Endothelial cell of hepatic sinusoid (primary cell): Measurements from ENCODE around the gene SH3BP4.

Source experiments
- in situ Hi-C: cut with HindIII; loops from 2 replicates; pipeline ENCODE4 v1.10.0; 2017; ENCODE audit warnings: low sequenced_read_pairs

Gene SH3BP4, protein sequence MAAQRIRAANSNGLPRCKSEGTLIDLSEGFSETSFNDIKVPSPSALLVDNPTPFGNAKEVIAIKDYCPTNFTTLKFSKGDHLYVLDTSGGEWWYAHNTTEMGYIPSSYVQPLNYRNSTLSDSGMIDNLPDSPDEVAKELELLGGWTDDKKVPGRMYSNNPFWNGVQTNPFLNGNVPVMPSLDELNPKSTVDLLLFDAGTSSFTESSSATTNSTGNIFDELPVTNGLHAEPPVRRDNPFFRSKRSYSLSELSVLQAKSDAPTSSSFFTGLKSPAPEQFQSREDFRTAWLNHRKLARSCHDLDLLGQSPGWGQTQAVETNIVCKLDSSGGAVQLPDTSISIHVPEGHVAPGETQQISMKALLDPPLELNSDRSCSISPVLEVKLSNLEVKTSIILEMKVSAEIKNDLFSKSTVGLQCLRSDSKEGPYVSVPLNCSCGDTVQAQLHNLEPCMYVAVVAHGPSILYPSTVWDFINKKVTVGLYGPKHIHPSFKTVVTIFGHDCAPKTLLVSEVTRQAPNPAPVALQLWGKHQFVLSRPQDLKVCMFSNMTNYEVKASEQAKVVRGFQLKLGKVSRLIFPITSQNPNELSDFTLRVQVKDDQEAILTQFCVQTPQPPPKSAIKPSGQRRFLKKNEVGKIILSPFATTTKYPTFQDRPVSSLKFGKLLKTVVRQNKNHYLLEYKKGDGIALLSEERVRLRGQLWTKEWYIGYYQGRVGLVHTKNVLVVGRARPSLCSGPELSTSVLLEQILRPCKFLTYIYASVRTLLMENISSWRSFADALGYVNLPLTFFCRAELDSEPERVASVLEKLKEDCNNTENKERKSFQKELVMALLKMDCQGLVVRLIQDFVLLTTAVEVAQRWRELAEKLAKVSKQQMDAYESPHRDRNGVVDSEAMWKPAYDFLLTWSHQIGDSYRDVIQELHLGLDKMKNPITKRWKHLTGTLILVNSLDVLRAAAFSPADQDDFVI

DNA sequence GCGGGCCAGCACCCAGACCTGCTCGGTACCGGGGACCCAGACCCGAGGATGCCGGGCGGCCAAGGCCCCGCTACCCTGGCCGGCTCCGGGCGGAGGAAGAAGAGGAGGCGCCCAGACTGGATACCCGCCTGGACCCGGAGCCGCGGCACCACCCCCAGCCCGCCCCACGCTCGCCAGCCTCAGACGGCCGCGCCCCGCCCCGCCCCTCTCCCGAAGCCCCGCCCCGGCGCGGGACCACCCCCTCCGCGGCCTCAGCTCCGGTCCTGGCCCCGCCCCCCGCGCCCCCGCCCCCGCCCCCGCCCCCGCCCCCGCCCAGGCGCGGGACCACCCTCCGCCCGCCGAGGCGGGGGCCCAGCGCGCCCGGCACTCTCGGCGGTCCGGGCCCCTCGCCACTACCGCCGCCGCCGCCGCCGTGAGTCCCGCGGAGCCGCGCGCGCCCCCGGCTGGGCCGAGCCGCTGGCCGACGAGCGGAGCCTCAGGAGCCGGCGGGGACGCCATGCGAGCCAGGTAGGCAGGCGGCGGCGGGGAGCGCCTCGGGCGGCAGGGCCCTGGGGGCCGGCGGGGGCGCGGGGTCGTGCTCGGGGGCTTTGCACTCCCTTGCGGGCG, at the start of gene SH3BP4:
Gene SH3BP4, plus strand, starts transcription at position 354 of the 606 bp plus-strand sequence. CDS start 82,986 bp downstream, outside the sequence.
- in situ Hi-C loops = no loop called here

DNA sequence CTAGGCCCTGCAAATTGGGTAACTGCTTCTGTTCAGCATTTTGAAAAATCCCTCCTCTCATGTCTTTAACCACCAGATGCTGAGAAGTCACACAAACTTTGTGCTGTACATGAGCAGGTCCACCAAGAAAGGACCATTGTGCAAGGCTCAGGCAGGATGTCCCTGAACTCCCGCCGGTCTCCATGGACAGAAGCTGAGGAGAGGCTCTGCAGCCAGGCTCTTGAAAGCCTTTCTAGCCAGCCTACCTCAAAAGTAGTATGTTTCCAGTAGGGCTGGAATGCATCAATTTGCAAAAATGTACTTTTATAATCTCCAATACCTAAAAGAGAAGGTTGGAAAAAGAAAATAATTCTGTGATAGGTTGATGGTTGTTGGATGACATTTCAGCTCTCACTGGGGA, 47.0 kb upstream of the SH3BP4 start:
- in situ Hi-C loops = no loop called here

DNA sequence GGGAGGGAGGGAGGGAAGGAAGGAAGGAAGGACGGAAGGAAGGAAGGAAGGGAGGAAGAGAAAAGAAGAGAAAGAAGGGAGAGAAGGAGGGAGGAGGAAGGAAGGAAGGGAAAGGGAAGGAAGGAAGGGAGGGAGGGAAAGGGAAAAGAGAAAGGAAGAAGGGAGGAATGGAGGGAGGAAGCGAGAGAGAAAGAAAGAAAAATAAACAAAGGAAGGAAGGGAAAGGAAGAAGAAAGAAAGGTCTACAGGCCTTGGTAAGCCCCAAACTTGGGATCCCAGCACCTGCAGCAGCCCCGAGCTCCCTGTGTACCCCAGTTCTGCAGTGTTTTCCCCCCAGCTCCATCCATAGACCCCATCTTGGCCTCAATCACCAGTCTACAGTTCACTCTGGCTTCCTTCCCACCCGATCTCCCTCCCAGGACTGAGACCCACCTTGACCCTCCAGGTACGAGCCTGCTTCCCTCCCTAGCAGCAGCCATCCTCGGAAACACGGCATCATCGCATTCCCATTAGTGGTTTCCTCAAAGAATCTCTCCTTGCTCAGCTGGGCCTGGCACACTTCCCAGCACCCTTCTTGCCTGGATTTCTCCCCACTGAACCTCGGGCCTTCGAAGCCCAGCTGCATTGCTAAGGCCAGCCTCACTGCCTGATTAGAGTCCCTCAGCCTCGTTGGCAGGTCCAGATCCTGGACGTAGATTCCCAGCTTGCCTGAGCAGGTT, 46.1 kb upstream of the SH3BP4 start:
- in situ Hi-C loops = no loop called here

DNA sequence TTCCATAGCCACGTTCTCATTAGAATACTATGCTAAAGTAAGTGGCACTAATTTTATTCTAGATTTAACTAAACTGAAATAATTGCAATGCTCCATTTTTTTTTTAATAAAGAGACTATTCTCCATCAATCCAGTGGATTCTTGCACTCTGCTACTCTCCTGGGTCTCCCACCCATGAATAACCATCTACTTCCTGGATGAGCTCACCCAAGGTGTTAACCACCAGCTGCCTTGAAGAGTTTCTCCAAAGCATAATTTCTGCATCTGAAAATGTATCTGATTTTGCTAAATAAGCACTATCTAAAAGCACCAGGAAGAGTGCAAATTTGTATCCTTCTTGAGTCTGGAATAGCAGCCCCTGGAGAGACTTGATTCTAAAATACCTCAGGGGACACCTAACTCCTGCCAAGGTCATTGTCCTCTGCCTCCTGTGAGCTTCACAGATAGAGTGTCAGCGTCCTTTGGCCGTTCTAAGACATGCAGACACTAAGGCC, 41.6 kb upstream of the SH3BP4 start:
- in situ Hi-C loops = no loop called here

DNA sequence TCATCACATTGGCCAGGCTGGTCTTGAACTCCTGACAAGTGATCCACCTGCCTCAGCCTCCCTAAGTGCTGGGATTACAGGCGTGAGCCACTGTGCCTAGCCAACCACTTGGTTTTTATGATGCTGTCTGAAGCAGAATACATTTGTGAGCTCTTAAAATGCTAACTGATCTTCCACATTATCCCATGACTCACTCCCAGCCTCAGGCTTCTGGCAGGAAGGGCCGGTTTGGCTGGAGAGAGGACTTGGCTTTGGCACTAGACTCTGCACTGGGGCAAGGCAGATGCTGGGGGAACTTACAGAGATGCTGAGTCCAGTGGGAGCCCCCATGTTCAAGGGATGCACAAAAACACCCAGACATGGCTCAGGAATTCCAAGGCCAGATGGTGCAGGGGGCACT, 40.5 kb upstream of the SH3BP4 start:
- in situ Hi-C loops = no loop called here

DNA sequence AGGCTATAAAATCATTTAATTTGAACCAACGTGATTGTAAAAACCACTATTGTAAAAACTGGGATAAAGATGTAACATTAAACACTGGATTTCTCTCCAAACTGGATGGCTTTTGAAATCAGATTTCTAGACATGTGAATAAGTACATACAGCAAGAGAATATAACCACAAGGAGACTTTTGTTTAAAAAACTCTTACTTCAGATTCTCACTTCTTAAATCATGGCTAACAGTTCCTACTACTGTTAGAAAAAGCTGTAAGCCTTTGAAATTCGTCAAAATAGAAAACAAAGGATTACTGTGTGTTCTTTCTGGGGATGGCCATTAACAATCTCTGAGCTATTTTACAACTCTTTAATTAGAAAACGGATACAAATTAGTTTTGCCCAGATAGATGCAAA, 39.4 kb upstream of the SH3BP4 start:
- in situ Hi-C loops = no loop called here

DNA sequence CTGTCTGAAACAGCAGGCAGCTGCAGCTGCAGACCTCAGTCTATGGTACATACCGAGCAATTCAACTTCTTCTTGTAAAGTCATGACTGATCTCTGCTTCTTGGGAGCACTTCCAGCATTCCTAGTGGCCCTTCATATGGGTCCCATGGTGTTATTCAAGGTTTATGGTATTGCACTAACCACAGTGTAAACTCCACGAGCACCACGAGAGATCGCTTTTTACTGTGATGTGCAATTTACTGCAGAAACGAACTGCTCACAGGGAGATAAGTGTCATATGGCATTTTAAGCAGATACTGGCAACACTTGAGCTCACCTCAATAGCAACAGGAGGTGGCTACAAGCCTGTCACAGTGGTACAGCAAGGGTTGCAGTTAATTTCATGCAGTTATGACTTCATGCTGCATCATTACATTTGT, 38.6 kb upstream of the SH3BP4 start:
- in situ Hi-C loops = no loop called here

DNA sequence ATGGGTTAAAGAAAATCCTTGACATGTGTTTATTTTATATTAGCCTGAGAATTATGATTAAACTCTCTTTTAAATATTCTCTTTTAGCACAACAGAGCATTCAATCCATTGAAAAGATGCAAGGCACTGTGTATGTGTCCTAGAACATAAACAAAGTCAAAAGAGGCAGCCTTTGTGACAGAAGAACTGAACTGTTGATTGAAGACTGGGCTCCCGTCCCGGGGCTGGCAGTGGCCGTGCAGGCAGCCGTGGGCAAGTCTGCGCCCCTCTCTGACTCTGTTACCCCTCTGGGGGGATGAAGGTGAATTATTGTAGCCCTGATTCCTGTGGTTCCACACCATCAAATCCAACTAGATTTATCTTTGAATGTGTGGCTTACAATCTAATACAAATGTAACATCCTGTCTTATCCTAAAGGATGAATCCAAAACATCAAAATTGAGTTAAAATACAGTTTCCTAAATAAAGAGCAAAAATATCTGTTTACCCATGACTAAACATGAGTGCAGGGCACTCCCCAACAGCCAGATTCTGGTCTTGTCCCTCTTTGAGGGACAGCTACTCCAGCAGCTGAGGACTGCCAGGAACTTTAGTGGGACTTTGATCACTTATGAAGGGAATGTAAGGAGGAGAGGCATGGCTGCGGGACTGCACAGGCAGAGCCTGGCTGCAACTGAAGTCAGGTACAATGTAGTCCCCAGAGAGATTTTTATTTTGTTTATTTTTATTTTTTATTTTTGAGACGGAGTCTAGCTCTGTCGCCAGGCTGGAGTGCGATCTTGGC, 37.3 kb upstream of the SH3BP4 start:
- in situ Hi-C loops = no loop called here

DNA sequence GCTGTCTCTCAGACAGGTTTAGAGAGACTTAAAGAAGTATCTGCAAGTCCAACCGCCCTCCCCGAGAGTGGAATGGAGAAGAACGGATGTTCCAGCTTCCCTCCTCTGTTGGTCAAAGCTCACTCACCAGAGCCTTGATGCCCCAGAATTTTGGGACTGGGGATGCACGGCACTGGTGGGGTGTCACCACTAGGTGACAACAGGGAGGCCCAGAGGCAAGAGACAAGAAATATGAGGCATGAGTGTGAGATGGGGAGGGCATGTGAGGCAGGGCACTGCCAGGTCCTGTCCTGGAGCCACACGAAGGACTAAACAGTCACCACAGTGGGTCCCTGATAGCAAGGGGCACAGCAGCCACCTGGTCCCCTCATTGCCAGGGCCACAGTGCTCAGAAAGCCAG, 35.1 kb upstream of the SH3BP4 start:
- in situ Hi-C loops = no loop called here

DNA sequence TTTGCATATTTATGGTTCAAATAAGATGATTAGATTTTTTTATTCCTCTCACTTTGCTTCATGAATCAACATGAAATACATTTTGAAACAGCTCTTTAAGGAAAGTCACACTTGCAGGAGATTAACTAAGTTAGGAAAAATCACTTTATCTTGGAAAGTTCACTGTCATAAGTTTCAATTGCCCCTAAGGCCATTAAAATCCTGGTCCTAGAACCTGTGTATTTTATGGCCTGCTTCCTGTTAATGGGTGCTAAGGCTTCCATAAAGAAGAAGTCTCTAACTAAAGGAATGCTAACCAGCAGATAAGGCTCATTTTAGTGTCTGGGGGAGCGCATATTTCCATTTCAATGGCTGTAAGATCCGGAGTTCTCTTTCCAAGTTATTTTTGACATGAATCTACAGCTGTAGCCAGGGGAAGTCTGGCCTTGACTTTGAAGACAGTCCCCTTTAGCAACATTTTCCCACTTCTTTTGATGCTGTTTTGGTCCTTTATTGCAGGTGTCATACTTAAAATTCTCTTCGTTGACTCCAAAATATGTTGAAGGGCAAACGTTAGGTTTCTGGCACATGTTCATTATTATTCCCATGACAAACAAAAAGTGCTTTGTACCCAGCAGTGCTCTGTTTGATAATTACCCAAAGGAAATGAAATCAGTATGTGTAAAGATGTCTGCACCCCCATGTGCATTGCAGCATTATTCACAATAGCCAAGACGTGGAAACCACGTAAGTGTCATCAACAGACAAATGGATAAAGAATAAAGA, 34.4 kb upstream of the SH3BP4 start:
- in situ Hi-C loops = no loop called here

DNA sequence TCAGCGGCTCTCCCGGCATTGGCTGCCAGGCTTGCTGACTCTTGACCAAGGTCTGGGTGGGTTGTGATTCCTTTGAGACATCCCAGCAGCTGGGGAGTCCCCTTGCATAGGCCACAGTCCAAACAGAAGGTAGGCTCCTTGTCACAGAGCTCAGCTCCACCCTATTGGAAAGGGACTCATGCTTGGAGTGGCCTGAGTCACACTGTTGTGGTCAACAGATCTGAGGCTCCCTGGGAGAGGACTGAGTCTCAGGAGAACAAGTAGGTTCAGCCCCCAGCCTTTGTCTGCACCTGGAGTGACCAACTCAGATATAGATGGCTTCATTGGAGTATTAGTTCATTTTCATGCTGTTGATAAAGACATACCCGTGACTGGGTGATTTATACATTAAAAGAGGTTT, 32.1 kb upstream of the SH3BP4 start:
- in situ Hi-C loops = no loop called here

DNA sequence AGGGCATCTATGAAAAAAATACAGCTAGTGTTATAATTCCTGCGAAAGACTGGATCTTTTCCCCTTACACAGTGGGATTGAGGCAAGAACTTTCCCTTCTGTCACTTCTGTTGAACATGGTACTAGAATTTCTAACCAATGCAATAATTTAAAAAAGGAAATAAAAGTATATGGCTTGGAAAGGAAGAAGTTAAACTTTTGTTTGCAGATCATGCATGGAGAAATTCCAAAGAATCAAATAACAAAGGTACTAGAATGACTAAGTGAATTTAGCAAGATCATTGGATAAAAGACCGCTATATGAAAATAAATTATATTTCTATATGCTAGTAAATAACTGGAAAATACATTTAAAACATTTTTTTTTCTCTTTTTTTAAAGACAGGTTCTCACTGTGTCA, 31.0 kb upstream of the SH3BP4 start:
- in situ Hi-C loops = no loop called here

DNA sequence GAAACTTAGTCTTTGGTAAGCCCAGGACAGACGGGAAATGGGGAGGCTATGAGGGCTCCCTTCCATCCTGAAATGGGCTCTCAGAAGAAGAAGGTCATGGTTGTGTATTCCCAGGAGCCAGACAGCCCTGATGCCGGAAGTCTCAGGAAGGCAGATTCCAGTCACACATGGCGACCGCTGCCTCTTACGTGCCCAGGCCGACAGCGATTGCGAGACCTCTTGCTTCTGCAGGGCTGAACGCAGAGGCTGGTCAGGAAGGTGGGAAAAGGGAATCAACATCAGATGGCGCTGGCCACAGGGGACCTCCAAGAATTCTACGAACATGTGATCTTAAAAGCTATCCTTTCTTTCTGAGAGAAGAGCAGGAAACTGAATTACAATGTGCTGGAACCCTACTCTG, 22.8 kb upstream of the SH3BP4 start:
- in situ Hi-C loops = loop anchor here (5.0 kb wide), 1 partner anchor 47 kb away; no protein-coding TSS in a partner anchor

DNA sequence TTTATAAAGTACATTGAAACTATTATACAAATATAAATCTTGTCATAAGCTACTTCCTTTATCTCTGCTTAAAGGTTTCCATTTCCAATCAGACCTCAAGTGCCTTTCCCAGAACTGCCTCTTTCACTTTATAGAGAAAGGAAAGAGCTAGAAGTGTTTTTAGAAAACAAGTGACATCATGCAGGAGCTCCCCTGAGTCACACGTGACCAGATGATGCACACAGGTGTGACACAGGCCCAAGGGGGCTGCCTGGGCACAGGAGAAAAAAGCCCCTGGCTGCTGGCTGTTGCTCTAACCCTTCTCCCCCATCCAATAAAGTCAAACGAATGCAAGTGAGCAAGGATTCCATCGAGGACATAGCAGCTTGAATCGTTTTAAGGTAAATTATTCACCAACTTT, 21.4 kb upstream of the SH3BP4 start:
- in situ Hi-C loops = no loop called here

DNA sequence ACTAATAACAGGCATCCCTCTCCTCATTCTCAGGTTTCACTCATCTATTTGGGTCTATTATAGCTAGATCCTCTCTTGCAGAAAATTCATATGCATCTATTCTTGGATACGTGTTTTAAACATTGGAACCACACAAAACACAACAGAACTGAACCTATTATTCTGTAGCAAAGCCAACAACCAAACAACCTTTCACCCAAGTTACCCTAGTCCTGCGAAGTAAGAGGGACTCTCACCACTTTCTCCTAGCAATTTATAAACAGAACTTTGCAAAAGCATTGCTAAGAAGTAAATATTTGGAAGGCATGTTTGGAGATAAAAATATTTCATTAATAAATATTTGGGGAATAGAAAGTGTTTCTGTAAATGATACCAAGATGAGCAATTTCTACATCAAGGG, 20.4 kb upstream of the SH3BP4 start:
- in situ Hi-C loops = no loop called here

DNA sequence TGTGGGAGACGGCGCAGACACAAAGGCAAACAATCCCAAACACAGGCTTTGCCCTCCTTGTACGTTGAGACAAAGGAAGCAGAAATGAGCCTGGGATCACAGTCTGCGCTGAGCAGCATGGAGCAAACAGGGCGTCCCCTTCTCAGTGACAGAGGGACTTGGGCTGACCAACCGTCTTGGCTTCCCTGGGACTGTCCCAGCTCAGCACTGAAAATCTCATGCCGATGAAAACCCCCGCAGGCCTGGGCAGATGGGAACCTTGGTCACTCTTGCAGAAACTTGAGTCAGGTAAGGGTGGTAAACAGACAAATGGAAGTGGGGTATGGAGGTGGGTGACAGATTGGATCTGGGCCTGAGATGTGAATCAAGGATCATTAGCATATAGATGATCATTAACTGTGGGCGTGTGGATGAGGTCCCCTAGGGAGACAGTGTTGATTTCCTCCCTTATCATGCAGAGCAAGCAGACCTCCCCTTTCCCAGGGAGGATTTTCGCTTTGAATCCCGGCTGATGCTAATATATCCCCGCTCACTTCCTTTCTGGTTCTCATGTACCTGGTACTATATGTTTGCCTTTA, 19.1 kb upstream of the SH3BP4 start:
- in situ Hi-C loops = no loop called here

DNA sequence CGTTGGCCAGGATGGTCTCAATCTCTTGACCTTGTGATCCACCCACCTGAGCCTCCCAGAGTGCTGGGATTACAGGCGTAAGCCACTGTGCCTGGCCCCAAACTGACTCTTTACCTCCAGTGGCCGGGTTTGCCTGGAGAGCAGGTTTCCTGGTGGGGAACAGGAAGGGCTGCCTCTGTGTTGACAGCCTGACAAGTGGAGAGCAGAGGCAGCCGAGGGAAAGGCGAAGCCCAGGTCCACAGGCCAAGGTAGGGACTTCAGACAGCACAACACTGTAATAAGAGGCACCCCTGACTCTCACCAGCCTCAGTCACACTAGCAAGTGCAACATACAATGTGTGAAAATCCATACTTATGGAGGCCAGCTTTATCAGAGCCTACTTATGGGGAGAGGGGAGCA, 16.5 kb upstream of the SH3BP4 start:
- in situ Hi-C loops = no loop called here

DNA sequence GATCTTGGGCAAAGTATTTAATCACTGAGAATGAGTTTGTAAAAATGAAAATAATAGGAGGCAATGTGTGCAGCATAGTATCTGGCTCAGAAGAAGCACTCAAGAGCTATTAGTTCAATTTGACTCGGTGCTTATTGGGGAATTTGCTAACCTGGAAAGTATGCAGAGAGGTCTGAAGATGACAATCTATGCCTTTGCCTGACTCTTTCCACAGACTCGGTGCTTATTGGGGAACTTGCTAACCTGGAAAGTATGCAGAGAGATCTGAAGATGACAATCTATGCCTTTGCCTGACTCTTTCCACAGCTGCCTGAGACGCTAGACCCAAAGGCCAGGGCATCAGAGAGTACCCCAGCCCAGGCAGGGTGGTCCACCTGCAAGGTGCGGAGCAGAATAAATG, 12.2 kb upstream of the SH3BP4 start:
- in situ Hi-C loops = no loop called here

DNA sequence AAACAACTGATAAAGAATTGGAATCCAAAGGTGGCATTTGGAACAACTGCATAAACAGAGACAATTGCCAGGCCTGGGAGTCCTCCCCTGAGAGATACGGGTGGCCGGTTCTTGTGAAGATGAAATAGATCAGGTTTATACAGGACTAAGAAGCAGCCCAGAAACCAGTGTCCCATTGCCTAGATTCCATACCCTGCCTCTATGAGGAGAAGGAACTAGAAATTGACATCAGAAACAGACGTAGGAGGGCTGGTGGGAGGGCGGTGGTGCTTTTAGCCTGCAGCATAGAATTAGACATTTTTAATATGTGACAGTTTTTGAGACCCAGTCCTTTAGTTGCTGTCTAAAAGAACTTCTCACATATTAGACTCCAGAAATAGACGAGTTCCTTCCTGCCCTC, 11.8 kb upstream of the SH3BP4 start:
- in situ Hi-C loops = no loop called here
